ENCODE data around the gene ACTG1.

ACTG1 gene

GRCh38 chr17:81514739-81515529, 2.3 kb upstream of the ACTG1 start:
- peaks cover 22 to 44% of the 10 kb centered on the region in 2 experiments for H3K36me3 ChIP-seq (ENCODE audit: control insufficient read depth in 1 of 2, insufficient read depth in 2 of 2, low read depth in 1 of 2, low read length in 2 of 2)
- no peaks in the 10 kb centered on the region for H3K27me3 ChIP-seq (ENCODE audit: control insufficient read depth in 1 of 2, insufficient read depth in 1 of 2, low read length in 2 of 2)
- H4K8ac ChIP-seq (ENCODE audit: low read length) = peak overlapping the region; percentile 91
- H3K14ac ChIP-seq (ENCODE audit: low read length in 2 of 2) = peak overlapping the region; percentile 81 to 92
- H4K91ac ChIP-seq (ENCODE audit: low read length) = peak overlapping the region; percentile 99
- 1% methylated on average over 74 of the region's 82 CpGs for WGBS
- H2BK15ac ChIP-seq (ENCODE audit: low read depth, poor library complexity, severe bottlenecking) = peak overlapping the region; percentile 84
- H2AK5ac ChIP-seq (ENCODE audit: low read length, severe bottlenecking) = peak overlapping the region; percentile 82
- peak overlapping the region; percentile 7 to 80 for H2BK12ac ChIP-seq (ENCODE audit: low read length in 2 of 2)
- peaks cover 47% of the 10 kb centered on the region for H3K4me1 ChIP-seq (ENCODE audit: control insufficient read depth, insufficient read depth, low read depth, low read length)
- H3K4me3 ChIP-seq (ENCODE audit: insufficient read depth in 1 of 2, low read depth in 1 of 2, low read length in 2 of 2) = peak overlapping the region; percentile 83 to 92
- peak overlapping the region; percentile 94 for H3K4me2 ChIP-seq (ENCODE audit: low read length, poor library complexity, severe bottlenecking)
- H2BK120ac ChIP-seq (ENCODE audit: low read depth, low read length) = peak overlapping the region; percentile 100
- peaks cover 4% of the 10 kb centered on the region for H3K79me1 ChIP-seq (replicated peaks; ENCODE audit: low read length, poor library complexity, severe bottlenecking)
- peak overlapping the region; percentile 99 for H3K4ac ChIP-seq (ENCODE audit: low read depth in 1 of 2, low read length in 2 of 2)
- H2AFZ ChIP-seq (ENCODE audit: low read depth, low read length) = peak overlapping the region; percentile 20
- H3K9me3 ChIP-seq (ENCODE audit: control insufficient read depth, low read length) = no peaks in the 10 kb centered on the region
- H3K18ac ChIP-seq (ENCODE audit: low read depth in 1 of 2, low read length in 2 of 2) = peak overlapping the region; percentile 81 to 98
- H3K27ac ChIP-seq (ENCODE audit: low read length, poor library complexity, severe bottlenecking) = peak overlapping the region; percentile 98
- DNase-seq = peak; percentile 82
- H2BK5ac ChIP-seq (ENCODE audit: low read depth, low read length, poor library complexity, severe bottlenecking) = peak overlapping the region; percentile 100
- peak overlapping the region; percentile 94 for H3K9ac ChIP-seq (ENCODE audit: low read length)
- H3K23ac ChIP-seq (ENCODE audit: low read length in 2 of 2) = peak overlapping the region in 1 of 2 experiments; percentile 37

- 0% methylated on average over 20 of the region's 34 CpGs for WGBS
- Histone ChIP-seq H3K18ac (ENCODE audit: low read depth in 1 of 2, low read length in 2 of 2) (peak overlapping the region; percentile 72 to 81), H3K4me3 (ENCODE audit: insufficient read depth in 1 of 2, low read depth in 1 of 2, low read length in 2 of 2) (peak overlapping the region; percentile 56 to 82), H3K4ac (ENCODE audit: low read depth in 1 of 2, low read length in 2 of 2) (peak overlapping the region; percentile 62 to 75), H3K23ac (ENCODE audit: low read length in 2 of 2) (peak overlapping the region in 1 of 2 experiments; percentile 78), H3K27me3 (ENCODE audit: control insufficient read depth in 1 of 2, insufficient read depth in 1 of 2, low read length in 2 of 2) (no peaks in the 10 kb centered on the region), H3K4me1 (ENCODE audit: control insufficient read depth, insufficient read depth, low read depth, low read length) (peaks cover 41% of the 10 kb centered on the region), H2AK5ac (ENCODE audit: low read length, severe bottlenecking) (peak overlapping the region; percentile 49), H2AFZ (ENCODE audit: low read depth, low read length) (no peak overlapping the region), H4K91ac (ENCODE audit: low read length) (peak overlapping the region; percentile 85), H2BK120ac (ENCODE audit: low read depth, low read length) (peak overlapping the region; percentile 100), H3K9ac (ENCODE audit: low read length) (peak overlapping the region; percentile 94), H3K27ac (ENCODE audit: low read length, poor library complexity, severe bottlenecking) (peak overlapping the region; percentile 94), H3K14ac (ENCODE audit: low read length in 2 of 2) (peak overlapping the region; percentile 8 to 81), H2BK12ac (ENCODE audit: low read length in 2 of 2) (peak overlapping the region; percentile 6 to 16), H2BK15ac (ENCODE audit: low read depth, poor library complexity, severe bottlenecking) (peak overlapping the region; percentile 96), H3K36me3 (ENCODE audit: control insufficient read depth in 1 of 2, insufficient read depth in 2 of 2, low read depth in 1 of 2, low read length in 2 of 2) (peaks cover 28 to 47% of the 10 kb centered on the region in 2 experiments), H3K79me1 (replicated peaks; ENCODE audit: low read length, poor library complexity, severe bottlenecking) (peaks cover under 1% of the 10 kb centered on the region), H3K9me3 (ENCODE audit: control insufficient read depth, low read length) (no peaks in the 10 kb centered on the region), H4K8ac (ENCODE audit: low read length) (peak overlapping the region; percentile 67), H2BK5ac (ENCODE audit: low read depth, low read length, poor library complexity, severe bottlenecking) (peak overlapping the region; percentile 100), H3K4me2 (ENCODE audit: low read length, poor library complexity, severe bottlenecking) (peak overlapping the region; percentile 64)
- DNase-seq = no peak
Measured at GRCh38 chr17:81514489-81514738, 1.8 kb upstream of the ACTG1 start.

- 2% methylated on average over 59 of the region's 64 CpGs for WGBS
Measured at GRCh38 chr17:81513753-81514488, 1.3 kb upstream of the ACTG1 start.

GRCh38 chr17:81513372-81513752, 763 bp upstream of the ACTG1 start:
- WGBS = 0% methylated on average over 11 of the region's 23 CpGs
- H3K27me3 ChIP-seq (ENCODE audit: control insufficient read depth in 1 of 2, insufficient read depth in 1 of 2, low read length in 2 of 2) = no peaks in the 10 kb centered on the region

More at GRCh38 chr17:81513753-81514488, 1.3 kb upstream of the ACTG1 start:
- peaks cover 36% of the 10 kb centered on the region for H3K4me1 ChIP-seq (ENCODE audit: control insufficient read depth, insufficient read depth, low read depth, low read length)
- no peak overlapping the region for H2AFZ ChIP-seq (ENCODE audit: low read depth, low read length)
- H3K27me3 ChIP-seq (ENCODE audit: control insufficient read depth in 1 of 2, insufficient read depth in 1 of 2, low read length in 2 of 2) = no peaks in the 10 kb centered on the region
- peak overlapping the region; percentile 5 to 8 for H3K14ac ChIP-seq (ENCODE audit: low read length in 2 of 2)
- H3K9ac ChIP-seq (ENCODE audit: low read length) = peak overlapping the region; percentile 94
- peak overlapping the region; percentile 85 for H4K91ac ChIP-seq (ENCODE audit: low read length)
- H2AK5ac ChIP-seq (ENCODE audit: low read length, severe bottlenecking) = peak overlapping the region; percentile 49
- H3K36me3 ChIP-seq (ENCODE audit: control insufficient read depth in 1 of 2, insufficient read depth in 2 of 2, low read depth in 1 of 2, low read length in 2 of 2) = peaks cover 33 to 52% of the 10 kb centered on the region in 2 experiments
- H2BK12ac ChIP-seq (ENCODE audit: low read length in 2 of 2) = peak overlapping the region; percentile 6 to 16
- H3K18ac ChIP-seq (ENCODE audit: low read depth in 1 of 2, low read length in 2 of 2) = peak overlapping the region; percentile 72 to 81
- peak overlapping the region; percentile 56 to 82 for H3K4me3 ChIP-seq (ENCODE audit: insufficient read depth in 1 of 2, low read depth in 1 of 2, low read length in 2 of 2)
- peak overlapping the region; percentile 100 for H2BK120ac ChIP-seq (ENCODE audit: low read depth, low read length)
- peak overlapping the region in 1 of 2 experiments; percentile 78 for H3K23ac ChIP-seq (ENCODE audit: low read length in 2 of 2)
- peak overlapping the region; percentile 67 for H4K8ac ChIP-seq (ENCODE audit: low read length)
- H3K4ac ChIP-seq (ENCODE audit: low read depth in 1 of 2, low read length in 2 of 2) = peak overlapping the region; percentile 62 to 75
- peak overlapping the region; percentile 64 for H3K4me2 ChIP-seq (ENCODE audit: low read length, poor library complexity, severe bottlenecking)
- H2BK15ac ChIP-seq (ENCODE audit: low read depth, poor library complexity, severe bottlenecking) = peak overlapping the region; percentile 97
- H2BK5ac ChIP-seq (ENCODE audit: low read depth, low read length, poor library complexity, severe bottlenecking) = peak overlapping the region; percentile 100
- peak overlapping the region; percentile 94 for H3K27ac ChIP-seq (ENCODE audit: low read length, poor library complexity, severe bottlenecking)
- H3K79me1 ChIP-seq (replicated peaks; ENCODE audit: low read length, poor library complexity, severe bottlenecking) = no peaks in the 10 kb centered on the region
- H3K9me3 ChIP-seq (ENCODE audit: control insufficient read depth, low read length) = no peaks in the 10 kb centered on the region
- peak; percentile 85 for DNase-seq

More at GRCh38 chr17:81513372-81513752, 763 bp upstream of the ACTG1 start:
- H3K4ac ChIP-seq (ENCODE audit: low read depth in 1 of 2, low read length in 2 of 2) = peak overlapping the region; percentile 62 to 75
- no peaks in the 10 kb centered on the region for H3K9me3 ChIP-seq (ENCODE audit: control insufficient read depth, low read length)
- H3K14ac ChIP-seq (ENCODE audit: low read length in 2 of 2) = peak overlapping the region; percentile 29 to 78
- peak overlapping the region; percentile 100 for H2BK5ac ChIP-seq (ENCODE audit: low read depth, low read length, poor library complexity, severe bottlenecking)
- H3K27ac ChIP-seq (ENCODE audit: low read length, poor library complexity, severe bottlenecking) = peak overlapping the region; percentile 94
- peak overlapping the region; percentile 72 to 81 for H3K18ac ChIP-seq (ENCODE audit: low read depth in 1 of 2, low read length in 2 of 2)
- DNase-seq = peak; percentile 72
- H2AFZ ChIP-seq (ENCODE audit: low read depth, low read length) = no peak overlapping the region
- peak overlapping the region; percentile 64 for H3K4me2 ChIP-seq (ENCODE audit: low read length, poor library complexity, severe bottlenecking)
- peak overlapping the region in 1 of 2 experiments; percentile 86 for H3K23ac ChIP-seq (ENCODE audit: low read length in 2 of 2)
- H2AK5ac ChIP-seq (ENCODE audit: low read length, severe bottlenecking) = peak overlapping the region; percentile 49
- H3K4me3 ChIP-seq (ENCODE audit: insufficient read depth in 1 of 2, low read depth in 1 of 2, low read length in 2 of 2) = peak overlapping the region; percentile 64 to 82
- H2BK120ac ChIP-seq (ENCODE audit: low read depth, low read length) = peak overlapping the region; percentile 100
- H3K36me3 ChIP-seq (ENCODE audit: control insufficient read depth in 1 of 2, insufficient read depth in 2 of 2, low read depth in 1 of 2, low read length in 2 of 2) = peaks cover 38 to 56% of the 10 kb centered on the region in 2 experiments
- H4K8ac ChIP-seq (ENCODE audit: low read length) = peak overlapping the region; percentile 67
- peaks cover 33% of the 10 kb centered on the region for H3K4me1 ChIP-seq (ENCODE audit: control insufficient read depth, insufficient read depth, low read depth, low read length)
- peak overlapping the region; percentile 85 for H4K91ac ChIP-seq (ENCODE audit: low read length)
- peak overlapping the region; percentile 94 for H3K9ac ChIP-seq (ENCODE audit: low read length)
- peak overlapping the region; percentile 97 for H2BK15ac ChIP-seq (ENCODE audit: low read depth, poor library complexity, severe bottlenecking)
- no peaks in the 10 kb centered on the region for H3K79me1 ChIP-seq (replicated peaks; ENCODE audit: low read length, poor library complexity, severe bottlenecking)
- peak overlapping the region; percentile 6 to 16 for H2BK12ac ChIP-seq (ENCODE audit: low read length in 2 of 2)

Measured in mesenchymal stem cell (in vitro differentiated cells and primary cell).